ENCODE results near the gene TP53BP1.
"Not testable (repeated sequence)": the region's sequence is repeated elsewhere in the genome, so short reads cannot be mapped to it uniquely, and the experiment has no call there.

TP53BP1 gene

GRCh38 chr15:43532826-43533225 is 39.9 kb upstream of the TP53BP1 start:
- not testable (repeated sequence) for H3K9me3 ChIP-seq (replicated peaks in 1 of 2; ENCODE audit: control insufficient read depth in 2 of 2, insufficient read depth in 1 of 2, low read depth in 1 of 2, low read length in 2 of 2); H3K18ac ChIP-seq (ENCODE audit: low read length); H3K4me3 ChIP-seq (ENCODE audit: low read length in 2 of 2); H2AK5ac ChIP-seq (ENCODE audit: low read depth, low read length); H3K27ac ChIP-seq (replicated peaks; ENCODE audit: low read length); H3K79me1 ChIP-seq (ENCODE audit: low read depth, low read length); H4K91ac ChIP-seq (ENCODE audit: low read depth, low read length, poor library complexity); H3K27me3 ChIP-seq (ENCODE audit: control insufficient read depth in 3 of 3, insufficient read depth in 3 of 3, low read depth in 1 of 3, low read length in 3 of 3); H3K4ac ChIP-seq (ENCODE audit: low read length); H4K8ac ChIP-seq (ENCODE audit: low read depth, low read length); H3K14ac ChIP-seq (ENCODE audit: low read length); H3K23ac ChIP-seq (ENCODE audit: low read depth, low read length, poor library complexity); H2BK120ac ChIP-seq (ENCODE audit: low read depth, low read length); H2BK5ac ChIP-seq (ENCODE audit: low read length); H2BK15ac ChIP-seq (ENCODE audit: low read length); H3K9ac ChIP-seq (ENCODE audit: low read depth, low read length, poor library complexity); H3K4me2 ChIP-seq (ENCODE audit: insufficient read depth, low read length, poor library complexity, severe bottlenecking); DNase-seq (ENCODE audit: low spot score); H2AFZ ChIP-seq (ENCODE audit: low read length); H2BK12ac ChIP-seq (ENCODE audit: low read length)
- Histone ChIP-seq H3K36me3 (replicated peaks in 1 of 2; ENCODE audit: control insufficient read depth in 2 of 2, insufficient read depth in 2 of 2, low read length in 2 of 2) (peaks cover 7 to 19% of the 10 kb centered on the region in 2 donors), H3K4me1 (ENCODE audit: control insufficient read depth in 2 of 2, insufficient read depth in 1 of 2, low read depth in 1 of 2, low read length in 2 of 2) (peaks cover 0 to 13% of the 10 kb centered on the region in 2 donors)
- no CpG with 5 or more reads among the region's 5 CpGs for WGBS, 2 donors (ENCODE audit: extremely low coverage in 2 of 2, insufficient read length in 2 of 2, insufficient replicate concordance in 1 of 2)

DNA sequence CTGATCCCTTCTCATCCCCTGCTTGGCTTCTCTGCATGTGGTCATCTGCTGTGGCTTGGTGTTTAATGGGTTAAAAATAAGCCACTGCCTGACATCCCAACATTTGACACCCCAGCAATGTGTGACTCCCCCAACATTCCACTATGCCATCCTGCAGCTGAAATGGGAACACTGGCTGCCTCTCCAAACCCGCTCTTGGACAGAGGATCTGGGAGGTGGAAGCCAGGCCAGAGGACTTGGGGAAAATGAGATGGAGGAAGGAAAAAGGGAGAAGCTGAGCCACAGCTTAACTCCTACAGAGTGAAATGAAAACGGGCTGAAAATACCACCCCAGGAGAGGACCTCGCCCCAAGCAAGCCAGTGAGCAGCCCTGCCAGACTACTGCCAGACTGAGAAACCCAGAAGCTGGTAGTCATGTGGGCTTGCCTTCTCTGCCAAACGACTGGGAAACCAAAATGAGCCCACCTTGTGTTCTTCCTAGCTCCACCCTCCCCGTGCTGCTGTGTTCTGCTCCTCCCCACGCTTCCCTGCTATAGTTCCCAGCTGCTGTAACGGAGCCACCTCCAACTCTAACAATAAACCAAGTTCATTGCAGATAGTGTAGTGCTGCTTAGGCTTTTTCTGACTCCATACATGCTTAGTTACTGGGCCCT is 38.2 kb upstream of the TP53BP1 start:
- H3K36me3 ChIP-seq (replicated peaks in 1 of 2; ENCODE audit: control insufficient read depth in 2 of 2, insufficient read depth in 2 of 2, low read length in 2 of 2): peaks cover 9 to 24% of the 10 kb centered on the region in 2 donors
- WGBS, 2 donors (ENCODE audit: extremely low coverage in 2 of 2, insufficient read length in 2 of 2, insufficient replicate concordance in 1 of 2): no CpG with 5 or more reads among the region's 7 CpGs

DNA sequence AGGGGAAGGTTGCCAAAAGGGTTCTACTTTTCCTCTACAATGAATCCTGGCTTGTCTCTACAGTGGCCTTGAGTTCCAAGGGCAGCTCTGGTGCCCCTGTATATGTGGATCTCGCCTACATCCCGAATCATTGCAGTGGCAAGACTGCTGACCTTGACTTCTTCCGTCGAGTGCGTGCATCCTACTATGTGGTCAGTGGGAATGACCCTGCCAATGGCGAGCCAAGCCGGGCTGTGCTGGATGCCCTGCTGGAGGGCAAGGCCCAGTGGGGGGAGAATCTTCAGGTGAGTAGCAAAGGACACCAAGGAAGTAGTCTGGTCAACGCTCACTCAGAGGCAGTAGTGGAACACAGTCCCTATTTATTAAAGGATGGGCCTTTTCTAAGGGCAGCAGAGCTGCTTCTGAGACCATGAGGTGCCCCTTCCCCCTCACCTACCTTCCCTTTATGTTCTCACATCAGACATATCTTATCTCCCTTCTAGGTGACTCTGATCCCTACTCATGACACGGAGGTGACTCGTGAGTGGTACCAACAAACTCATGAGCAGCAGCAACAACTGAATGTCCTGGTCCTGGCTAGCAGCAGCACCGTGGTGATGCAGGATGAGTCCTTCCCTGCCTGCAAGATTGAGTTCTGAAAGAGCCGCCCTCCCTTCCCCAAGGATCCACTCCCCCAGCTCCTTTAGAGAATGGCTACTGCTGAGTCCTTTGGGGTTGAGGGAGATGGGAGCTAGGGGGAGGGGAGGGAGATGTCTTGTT is 36.8 kb upstream of the TP53BP1 start:
- H3K4me2 ChIP-seq (ENCODE audit: insufficient read depth, low read length, poor library complexity, severe bottlenecking): no peak overlapping the region
- H3K36me3 ChIP-seq (replicated peaks in 1 of 2; ENCODE audit: control insufficient read depth in 2 of 2, insufficient read depth in 2 of 2, low read length in 2 of 2): peaks cover 12 to 29% of the 10 kb centered on the region in 2 donors
- no peak overlapping the region for H2AK5ac ChIP-seq (ENCODE audit: low read depth, low read length)
- no peaks in the 10 kb centered on the region for H3K27me3 ChIP-seq (ENCODE audit: control insufficient read depth in 3 of 3, insufficient read depth in 3 of 3, low read depth in 1 of 3, low read length in 3 of 3)
- H3K23ac ChIP-seq (ENCODE audit: low read depth, low read length, poor library complexity): no peak overlapping the region
- H2BK12ac ChIP-seq (ENCODE audit: low read length): no peak overlapping the region
- no peak overlapping the region for H3K4me3 ChIP-seq (ENCODE audit: low read length in 2 of 2)
- H3K18ac ChIP-seq (ENCODE audit: low read length): no peak overlapping the region
- no peak overlapping the region for H2AFZ ChIP-seq (ENCODE audit: low read length)
- H2BK120ac ChIP-seq (ENCODE audit: low read depth, low read length): no peak overlapping the region
- no peak overlapping the region for H4K91ac ChIP-seq (ENCODE audit: low read depth, low read length, poor library complexity)
- no peak overlapping the region for H2BK15ac ChIP-seq (ENCODE audit: low read length)
- no peak overlapping the region for H4K8ac ChIP-seq (ENCODE audit: low read depth, low read length)
- H3K4ac ChIP-seq (ENCODE audit: low read length): no peak overlapping the region
- H3K9ac ChIP-seq (ENCODE audit: low read depth, low read length, poor library complexity): no peak overlapping the region
- H3K4me1 ChIP-seq (ENCODE audit: control insufficient read depth in 2 of 2, insufficient read depth in 1 of 2, low read depth in 1 of 2, low read length in 2 of 2): peaks cover 0 to 13% of the 10 kb centered on the region in 2 donors
- no peak overlapping the region for H3K27ac ChIP-seq (replicated peaks; ENCODE audit: low read length)
- no peak overlapping the region for H3K14ac ChIP-seq (ENCODE audit: low read length)
- no CpG with 5 or more reads among the region's 12 CpGs for WGBS, 2 donors (ENCODE audit: extremely low coverage in 2 of 2, insufficient read length in 2 of 2, insufficient replicate concordance in 1 of 2)
- H3K9me3 ChIP-seq (replicated peaks in 1 of 2; ENCODE audit: control insufficient read depth in 2 of 2, insufficient read depth in 1 of 2, low read depth in 1 of 2, low read length in 2 of 2): peaks cover 4 to 6% of the 10 kb centered on the region in 2 donors
- H2BK5ac ChIP-seq (ENCODE audit: low read length): no peak overlapping the region
- H3K79me1 ChIP-seq (ENCODE audit: low read depth, low read length): no peaks in the 10 kb centered on the region
- no peak for DNase-seq (ENCODE audit: low spot score)

More for the DNA sequence above, 38.2 kb upstream of the TP53BP1 start:
- no peak overlapping the region for H4K91ac ChIP-seq (ENCODE audit: low read depth, low read length, poor library complexity)
- H3K4me3 ChIP-seq (ENCODE audit: low read length in 2 of 2): no peak overlapping the region
- no peak overlapping the region for H3K27ac ChIP-seq (replicated peaks; ENCODE audit: low read length)
- H2BK15ac ChIP-seq (ENCODE audit: low read length): no peak overlapping the region
- H3K9ac ChIP-seq (ENCODE audit: low read depth, low read length, poor library complexity): no peak overlapping the region
- H3K4me1 ChIP-seq (ENCODE audit: control insufficient read depth in 2 of 2, insufficient read depth in 1 of 2, low read depth in 1 of 2, low read length in 2 of 2): peaks cover 0 to 13% of the 10 kb centered on the region in 2 donors
- H3K79me1 ChIP-seq (ENCODE audit: low read depth, low read length): no peaks in the 10 kb centered on the region
- H3K14ac ChIP-seq (ENCODE audit: low read length): no peak overlapping the region
- H2BK12ac ChIP-seq (ENCODE audit: low read length): no peak overlapping the region
- peaks cover 0 to 1% of the 10 kb centered on the region in 2 donors for H3K9me3 ChIP-seq (replicated peaks in 1 of 2; ENCODE audit: control insufficient read depth in 2 of 2, insufficient read depth in 1 of 2, low read depth in 1 of 2, low read length in 2 of 2)
- DNase-seq (ENCODE audit: low spot score): no peak
- no peak overlapping the region for H3K4ac ChIP-seq (ENCODE audit: low read length)
- H3K18ac ChIP-seq (ENCODE audit: low read length): no peak overlapping the region
- no peak overlapping the region for H3K4me2 ChIP-seq (ENCODE audit: insufficient read depth, low read length, poor library complexity, severe bottlenecking)
- no peak overlapping the region for H2BK120ac ChIP-seq (ENCODE audit: low read depth, low read length)
- H2BK5ac ChIP-seq (ENCODE audit: low read length): no peak overlapping the region
- no peaks in the 10 kb centered on the region for H3K27me3 ChIP-seq (ENCODE audit: control insufficient read depth in 3 of 3, insufficient read depth in 3 of 3, low read depth in 1 of 3, low read length in 3 of 3)
- no peak overlapping the region for H4K8ac ChIP-seq (ENCODE audit: low read depth, low read length)
- peak overlapping the region; percentile 21 for H2AFZ ChIP-seq (ENCODE audit: low read length)
- H2AK5ac ChIP-seq (ENCODE audit: low read depth, low read length): no peak overlapping the region
- H3K23ac ChIP-seq (ENCODE audit: low read depth, low read length, poor library complexity): no peak overlapping the region

DNA sequence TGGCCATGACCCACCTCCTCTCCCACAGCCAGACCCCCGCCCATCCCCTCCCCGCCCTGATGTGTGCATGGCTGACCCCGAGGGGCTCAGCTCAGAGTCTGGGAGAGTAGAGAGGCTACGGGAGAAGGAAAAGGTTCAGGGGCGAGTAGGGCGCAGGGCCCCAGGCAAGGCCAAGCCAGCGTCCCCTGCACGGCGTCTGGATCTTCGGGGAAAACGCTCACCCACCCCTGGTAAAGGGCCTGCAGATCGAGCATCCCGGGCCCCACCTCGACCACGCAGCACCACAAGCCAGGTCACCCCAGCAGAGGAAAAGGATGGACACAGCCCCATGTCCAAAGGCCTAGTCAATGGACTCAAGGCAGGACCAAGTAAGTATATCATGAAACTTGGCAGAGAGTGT is 36.2 kb upstream of the TP53BP1 start:
- H3K36me3 ChIP-seq (replicated peaks in 1 of 2; ENCODE audit: control insufficient read depth in 2 of 2, insufficient read depth in 2 of 2, low read length in 2 of 2): peaks cover 16 to 31% of the 10 kb centered on the region in 2 donors
- H4K8ac ChIP-seq (ENCODE audit: low read depth, low read length): no peak overlapping the region
- no peak overlapping the region for H3K4ac ChIP-seq (ENCODE audit: low read length)
- no peak overlapping the region for H2AFZ ChIP-seq (ENCODE audit: low read length)
- no peak overlapping the region for H2BK12ac ChIP-seq (ENCODE audit: low read length)
- H3K4me2 ChIP-seq (ENCODE audit: insufficient read depth, low read length, poor library complexity, severe bottlenecking): no peak overlapping the region
- H3K27ac ChIP-seq (replicated peaks; ENCODE audit: low read length): no peak overlapping the region
- no peak overlapping the region for H3K14ac ChIP-seq (ENCODE audit: low read length)
- H3K23ac ChIP-seq (ENCODE audit: low read depth, low read length, poor library complexity): no peak overlapping the region
- no peaks in the 10 kb centered on the region for H3K79me1 ChIP-seq (ENCODE audit: low read depth, low read length)
- no CpG with 5 or more reads among the region's 15 CpGs for WGBS, 2 donors (ENCODE audit: extremely low coverage in 2 of 2, insufficient read length in 2 of 2, insufficient replicate concordance in 1 of 2)
- H3K9me3 ChIP-seq (replicated peaks in 1 of 2; ENCODE audit: control insufficient read depth in 2 of 2, insufficient read depth in 1 of 2, low read depth in 1 of 2, low read length in 2 of 2): peaks cover 4 to 10% of the 10 kb centered on the region in 2 donors
- H3K4me1 ChIP-seq (ENCODE audit: control insufficient read depth in 2 of 2, insufficient read depth in 1 of 2, low read depth in 1 of 2, low read length in 2 of 2): peaks cover 0 to 13% of the 10 kb centered on the region in 2 donors
- H2AK5ac ChIP-seq (ENCODE audit: low read depth, low read length): no peak overlapping the region
- H3K18ac ChIP-seq (ENCODE audit: low read length): no peak overlapping the region
- H2BK15ac ChIP-seq (ENCODE audit: low read length): no peak overlapping the region
- H4K91ac ChIP-seq (ENCODE audit: low read depth, low read length, poor library complexity): no peak overlapping the region
- no peak overlapping the region for H3K4me3 ChIP-seq (ENCODE audit: low read length in 2 of 2)
- H2BK120ac ChIP-seq (ENCODE audit: low read depth, low read length): no peak overlapping the region
- no peak overlapping the region for H3K9ac ChIP-seq (ENCODE audit: low read depth, low read length, poor library complexity)
- H3K27me3 ChIP-seq (ENCODE audit: control insufficient read depth in 3 of 3, insufficient read depth in 3 of 3, low read depth in 1 of 3, low read length in 3 of 3): no peaks in the 10 kb centered on the region
- H2BK5ac ChIP-seq (ENCODE audit: low read length): no peak overlapping the region
- no peak for DNase-seq (ENCODE audit: low spot score)
